ENCODE data around the gene APCDD1.
A peak's percentile ranks its signal among the peaks of the same experiment; 100 is the strongest.

APCDD1 gene

GRCh38 chr18:10424585-10425307 lies 29.7 kb upstream of the APCDD1 start:
- DNase-seq (ENCODE audit: low read depth, low spot score) = no peak
- no peak overlapping the region for H3K4me3 ChIP-seq (ENCODE audit: low read length)

GRCh38 chr18:10430677-10431076 lies 23.8 kb upstream of the APCDD1 start:
- no peak overlapping the region for H3K4me3 ChIP-seq (ENCODE audit: low read length)
- DNase-seq (ENCODE audit: low read depth, low spot score) = no peak

- no peak for DNase-seq (ENCODE audit: low read depth, low spot score)
- H3K4me3 ChIP-seq (ENCODE audit: low read length) = no peak overlapping the region
These were observed 22.8 kb upstream of the APCDD1 start for GRCh38 chr18:10431680-10432079.

DNA sequence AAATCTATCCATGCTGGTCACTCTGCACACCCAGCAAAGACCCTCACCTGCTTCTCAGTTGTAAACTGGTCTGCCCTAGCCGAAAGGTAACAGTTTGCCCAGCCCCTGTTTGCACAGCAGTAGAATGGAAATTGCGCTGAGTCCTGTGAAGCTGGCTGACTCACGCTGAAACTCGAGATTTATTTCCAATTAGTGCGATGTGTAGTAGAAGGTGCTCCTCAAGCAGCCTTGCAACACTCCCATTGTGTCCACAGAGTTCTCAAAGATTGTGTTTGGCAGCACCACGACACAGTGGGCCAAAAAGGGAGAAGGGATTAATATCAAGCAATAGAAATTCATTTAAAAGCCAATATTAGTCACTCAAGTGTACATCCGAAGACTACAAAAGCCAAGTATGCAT lies 21.7 kb upstream of the APCDD1 start:
- H3K4me3 ChIP-seq (ENCODE audit: low read length) = no peak overlapping the region
- no peak for DNase-seq (ENCODE audit: low read depth, low spot score)

GRCh38 chr18:10436160-10436559 lies 18.3 kb upstream of the APCDD1 start:
- H3K4me3 ChIP-seq (ENCODE audit: low read length) = no peak overlapping the region
- no peak for DNase-seq (ENCODE audit: low read depth, low spot score)

DNA sequence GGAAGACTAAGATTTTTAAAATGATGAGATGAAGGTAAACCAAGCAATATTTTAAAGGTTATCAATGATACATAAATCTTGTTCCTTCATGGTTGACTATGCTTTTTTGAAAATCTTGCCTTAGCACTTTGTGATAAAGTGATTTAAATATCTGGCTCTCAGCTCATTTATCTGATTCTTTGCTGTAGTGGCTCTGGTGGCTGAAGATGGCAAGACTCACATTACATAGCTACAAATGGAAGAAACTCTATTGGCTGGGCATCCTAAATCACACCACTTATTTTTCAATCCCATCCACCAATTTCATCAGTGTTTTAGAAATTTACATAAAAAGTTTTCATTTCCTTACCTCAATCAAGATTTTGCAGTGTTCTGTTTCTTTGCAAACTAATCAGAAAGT lies 16.6 kb upstream of the APCDD1 start:
- H3K4me3 ChIP-seq (ENCODE audit: low read length) = no peak overlapping the region
- DNase-seq (ENCODE audit: low read depth, low spot score) = peak; percentile 24

DNA sequence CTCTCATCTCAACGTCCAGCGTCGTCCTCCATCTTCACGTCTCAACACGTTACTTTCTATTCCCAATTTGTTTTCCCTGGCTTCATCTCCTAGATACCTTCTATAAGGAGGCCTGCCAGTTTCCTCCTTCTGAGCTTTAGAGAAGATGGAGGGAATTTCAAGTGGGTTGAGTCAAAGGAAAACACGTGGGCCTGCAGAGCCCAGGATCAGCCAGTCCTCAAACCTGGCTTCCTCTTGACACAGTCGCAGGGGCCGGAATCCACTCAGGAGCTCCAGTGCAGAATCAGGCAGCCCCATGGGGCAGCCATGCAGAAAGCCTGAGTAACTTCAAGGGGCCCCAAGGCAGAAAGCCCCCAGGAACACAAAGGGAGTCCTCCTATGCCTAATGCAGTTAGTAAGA lies 14.5 kb upstream of the APCDD1 start:
- no peak overlapping the region for H3K4me3 ChIP-seq (ENCODE audit: low read length)
- DNase-seq (ENCODE audit: low read depth, low spot score) = no peak

DNA sequence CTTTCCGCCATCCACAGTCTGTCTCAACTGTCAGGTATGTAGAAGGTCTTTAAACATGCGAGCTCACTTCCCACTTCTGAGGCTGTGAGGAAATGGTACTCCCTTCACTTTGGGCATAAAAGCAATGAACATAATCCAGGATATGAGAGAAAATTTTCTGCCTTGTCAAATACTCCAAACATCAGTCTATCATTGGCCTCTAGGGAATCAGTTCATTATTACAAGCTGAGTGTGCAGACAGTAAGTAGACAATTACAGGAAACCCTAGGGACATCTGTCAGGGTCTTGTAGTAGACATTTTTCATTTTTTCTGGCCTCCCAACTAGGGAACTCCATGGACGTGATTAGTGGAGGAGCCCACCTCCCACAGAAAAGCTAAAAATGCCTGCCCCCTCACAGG lies 13.6 kb upstream of the APCDD1 start:
- H3K4me3 ChIP-seq (ENCODE audit: low read length) = no peak overlapping the region
- no peak for DNase-seq (ENCODE audit: low read depth, low spot score)

GRCh38 chr18:10441472-10441871 lies 13.0 kb upstream of the APCDD1 start:
- H3K4me3 ChIP-seq (ENCODE audit: low read length) = no peak overlapping the region
- no peak for DNase-seq (ENCODE audit: low read depth, low spot score)

DNA sequence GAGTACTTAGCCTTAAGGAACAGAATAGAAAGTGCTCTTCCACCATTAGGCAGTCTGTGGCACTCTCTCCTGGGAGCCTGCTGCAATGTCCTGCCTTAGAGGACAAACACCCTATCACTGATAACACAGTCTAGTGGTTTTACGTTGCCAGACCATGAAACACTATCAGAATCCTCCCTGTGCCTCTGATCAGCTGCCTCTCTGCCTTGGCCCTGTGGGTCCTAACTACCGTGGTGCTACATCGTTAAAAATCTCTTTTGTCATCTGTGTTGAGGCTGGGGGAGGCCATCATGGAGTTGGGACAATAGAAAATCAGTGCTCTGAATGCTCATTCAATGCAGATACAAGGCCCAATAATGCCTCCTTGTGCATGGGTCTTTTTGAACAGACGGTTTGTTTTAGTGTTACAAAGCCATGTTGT lies 11.9 kb upstream of the APCDD1 start:
- DNase-seq (ENCODE audit: low read depth, low spot score) = no peak
- no peak overlapping the region for H3K4me3 ChIP-seq (ENCODE audit: low read length)

DNA sequence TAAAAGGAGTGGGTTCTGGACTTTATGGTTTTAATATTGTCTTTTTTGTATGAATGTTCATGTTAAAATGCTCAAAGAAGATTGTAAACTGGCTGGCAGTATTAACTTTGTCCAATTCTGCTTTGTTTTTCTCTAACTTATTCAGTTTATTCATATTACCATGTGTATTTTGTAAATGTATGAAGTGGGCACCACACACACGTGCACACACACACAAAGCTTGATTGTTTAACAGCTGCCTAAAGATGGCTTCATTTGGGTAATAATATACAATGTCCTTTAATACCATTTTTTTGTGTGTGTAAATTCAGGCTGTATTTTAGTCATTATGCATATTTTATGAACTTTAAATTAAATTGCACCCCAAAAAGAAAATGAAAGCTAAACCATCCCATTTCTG lies 11.4 kb upstream of the APCDD1 start:
- H3K4me3 ChIP-seq (ENCODE audit: low read length) = no peak overlapping the region
- DNase-seq (ENCODE audit: low read depth, low spot score) = no peak

- no peak overlapping the region for H3K4me3 ChIP-seq (ENCODE audit: low read length)
- DNase-seq (ENCODE audit: low read depth, low spot score) = no peak
These were observed 10.0 kb upstream of the APCDD1 start for GRCh38 chr18:10444314-10445006.

- no peak for DNase-seq (ENCODE audit: low read depth, low spot score)
These were observed 5.0 kb upstream of the APCDD1 start for GRCh38 chr18:10449396-10449795.

DNA sequence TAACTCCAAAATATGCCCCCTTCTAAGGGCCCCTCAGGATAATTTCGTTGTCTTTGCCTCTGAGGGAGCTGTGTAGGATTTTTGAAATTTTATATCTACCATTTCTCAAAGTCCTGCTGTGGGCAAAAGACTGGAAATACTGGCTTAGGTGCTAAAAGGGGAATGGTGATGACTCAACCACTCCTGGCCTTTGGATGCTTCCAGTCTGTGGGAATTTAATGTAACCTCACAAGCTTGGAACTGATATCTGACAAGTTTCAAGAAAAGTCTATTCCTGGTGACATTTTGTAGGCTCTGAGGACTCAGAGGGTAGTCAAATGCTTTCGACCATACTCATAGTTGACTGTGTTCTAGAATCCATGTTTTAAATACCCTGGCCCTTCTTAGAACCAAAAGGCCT lies 3.4 kb upstream of the APCDD1 start:
- H3K4me3 ChIP-seq (ENCODE audit: low read length) = no peak overlapping the region
- DNase-seq (ENCODE audit: low read depth, low spot score) = no peak

More at GRCh38 chr18:10449396-10449795, 5.0 kb upstream of the APCDD1 start:
- no peak overlapping the region for H3K4me3 ChIP-seq (ENCODE audit: low read length)

DNA sequence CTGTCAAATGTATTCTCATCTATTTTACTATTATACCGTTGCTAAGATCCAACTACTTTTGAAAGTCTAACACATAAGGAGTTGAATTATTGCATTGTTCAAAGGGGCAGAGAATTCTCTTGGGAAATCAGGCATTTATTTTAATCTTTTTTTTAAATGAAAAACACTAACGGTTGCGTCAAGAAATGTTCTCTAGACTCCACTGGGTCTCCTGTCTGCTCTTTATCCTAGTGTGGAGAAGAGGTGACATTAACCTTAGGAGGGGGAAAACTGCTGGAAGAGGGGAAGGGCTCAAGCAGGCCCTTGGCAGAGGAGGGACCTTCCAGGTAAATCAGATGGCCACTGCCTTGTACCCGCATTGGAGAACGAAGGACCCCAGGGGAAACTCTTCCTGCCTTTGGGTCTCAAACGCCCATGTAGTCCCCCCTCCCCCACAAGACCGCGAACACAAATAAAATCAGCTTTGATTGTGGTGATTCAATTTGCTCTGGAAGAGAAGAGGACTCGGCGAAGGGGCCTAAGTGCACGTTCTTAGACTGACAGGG lies 1.1 kb upstream of the APCDD1 start:
- no peak overlapping the region for H3K4me3 ChIP-seq (ENCODE audit: low read length)
- no peak for DNase-seq (ENCODE audit: low read depth, low spot score)

GRCh38 chr18:10454681-10455557 lies 484 bp downstream of the APCDD1 start:
- no peak for DNase-seq (ENCODE audit: low read depth, low spot score)
- no peak overlapping the region for H3K4me3 ChIP-seq (ENCODE audit: low read length)

GRCh38 chr18:10455726-10456453 lies 1.5 kb downstream of the APCDD1 start:
- no peak overlapping the region for H3K4me3 ChIP-seq (ENCODE audit: low read length)
- DNase-seq (ENCODE audit: low read depth, low spot score) = no peak

DNA sequence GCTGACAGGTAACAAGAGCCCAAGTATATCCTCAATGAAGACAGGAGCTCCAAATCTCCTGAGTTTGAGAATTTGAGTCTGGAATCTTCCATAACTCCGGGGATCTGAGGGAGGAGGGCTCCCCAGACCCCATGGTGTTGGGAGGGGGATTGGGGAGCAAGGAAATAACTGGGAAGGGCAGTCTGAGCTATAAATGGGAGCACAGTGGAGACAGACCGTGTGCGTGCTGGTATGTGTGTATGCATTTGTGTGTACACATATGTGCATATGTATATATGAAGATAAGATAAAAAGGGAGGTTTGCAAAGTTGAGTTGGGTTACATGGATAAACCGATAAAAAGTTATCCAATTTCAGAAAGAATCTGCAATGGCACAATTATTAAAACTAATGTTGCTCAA lies 2.3 kb downstream of the APCDD1 start:
- no peak overlapping the region for H3K4me3 ChIP-seq (ENCODE audit: low read length)

GRCh38 chr18:10457128-10457527 lies 2.7 kb downstream of the APCDD1 start:
- no peak for DNase-seq (ENCODE audit: low read depth, low spot score)
- no peak overlapping the region for H3K4me3 ChIP-seq (ENCODE audit: low read length)

More for the DNA sequence above, 2.3 kb downstream of the APCDD1 start:
- no peak for DNase-seq (ENCODE audit: low read depth, low spot score)
